Measurements from ENCODE around the gene MAP2K7.
A peak's percentile ranks its signal among the peaks of the same experiment; 100 is the strongest.
"Not testable (repeated sequence)": the region's sequence is repeated elsewhere in the genome, so short reads cannot be mapped to it uniquely, and the experiment has no call there.

Gene MAP2K7

GRCh38 chr19:7913652-7914051, 10.0 kb downstream of the MAP2K7 start:
- no peak for DNase-seq (ENCODE audit: insufficient read length)
- TF ChIP-seq TAF1 (IDR thresholded peaks at IDR 0.05; ENCODE audit: borderline replicate concordance, low read depth, low read length) = no peak
- TF ChIP-seq POLR2A (IDR thresholded peaks at IDR 0.05; ENCODE audit: low read depth, low read length) = no peak
- TF ChIP-seq POLR2AphosphoS5 (IDR thresholded peaks at IDR 0.05; ENCODE audit: low read depth, low read length) = peak; percentile 13; the same call in 1 of the 2 replicates
- no peak for FAIRE-seq

GRCh38 chr19:7914099-7914498, 10.4 kb downstream of the MAP2K7 start:
- FAIRE-seq (no peak), DNase-seq (ENCODE audit: insufficient read length) (no peak)
- TF ChIP-seq POLR2A (IDR thresholded peaks at IDR 0.05; ENCODE audit: low read depth, low read length) (no peak), POLR2AphosphoS5 (IDR thresholded peaks at IDR 0.05; ENCODE audit: low read depth, low read length) (0 out of 2 replicates have a peak, but pooled peaks have one; percentile 6), TAF1 (IDR thresholded peaks at IDR 0.05; ENCODE audit: borderline replicate concordance, low read depth, low read length) (no peak)

GRCh38 chr19:7914598-7915045, 10.9 kb downstream of the MAP2K7 start, which contains the start of gene TGFBR3L:
Gene TGFBR3L (plus strand): TSS chr19:7914830.
- FAIRE-seq (no peak), DNase-seq (ENCODE audit: insufficient read length) (no peak)
- TF ChIP-seq POLR2A (IDR thresholded peaks at IDR 0.05; ENCODE audit: low read depth, low read length) (peak; percentile 20; the same call in 1 of the 2 replicates), TAF1 (IDR thresholded peaks at IDR 0.05; ENCODE audit: borderline replicate concordance, low read depth, low read length) (no peak)

GRCh38 chr19:7915250-7916102, 11.8 kb downstream of the MAP2K7 start:
- TF ChIP-seq POLR2A (IDR thresholded peaks at IDR 0.05; ENCODE audit: low read depth, low read length) (no peak), POLR2AphosphoS5 (IDR thresholded peaks at IDR 0.05; ENCODE audit: low read depth, low read length) (no peak), TAF1 (IDR thresholded peaks at IDR 0.05; ENCODE audit: borderline replicate concordance, low read depth, low read length) (no peak)
- FAIRE-seq = no peak
- no peak for DNase-seq (ENCODE audit: insufficient read length)

GRCh38 chr19:7916103-7916954, 12.7 kb downstream of the MAP2K7 start:
- DNase-seq (ENCODE audit: insufficient read length) (no peak), FAIRE-seq (no peak)
- TF ChIP-seq POLR2AphosphoS5 (IDR thresholded peaks at IDR 0.05; ENCODE audit: low read depth, low read length) (no peak), TAF1 (IDR thresholded peaks at IDR 0.05; ENCODE audit: borderline replicate concordance, low read depth, low read length) (no peak), POLR2A (IDR thresholded peaks at IDR 0.05; ENCODE audit: low read depth, low read length) (no peak)

- FAIRE-seq (no peak), DNase-seq (ENCODE audit: insufficient read length) (no peak)
- TF ChIP-seq POLR2AphosphoS5 (IDR thresholded peaks at IDR 0.05; ENCODE audit: low read depth, low read length) = no peak
- no peak for TF ChIP-seq TAF1 (IDR thresholded peaks at IDR 0.05; ENCODE audit: borderline replicate concordance, low read depth, low read length)
- TF ChIP-seq POLR2A (IDR thresholded peaks at IDR 0.05; ENCODE audit: low read depth, low read length) = no peak
Measured at GRCh38 chr19:7916955-7917266, 13.2 kb downstream of the MAP2K7 start.

- DNase-seq (ENCODE audit: insufficient read length) (peak; percentile 74), FAIRE-seq (no peak)
Measured at GRCh38 chr19:7917267-7918061, 13.8 kb downstream of the MAP2K7 start.

GRCh38 chr19:7918062-7918614, 14.5 kb downstream of the MAP2K7 start:
- FAIRE-seq; DNase-seq (ENCODE audit: insufficient read length): not testable (repeated sequence)

More at GRCh38 chr19:7917267-7918061, 13.8 kb downstream of the MAP2K7 start:
- TF ChIP-seq POLR2A (IDR thresholded peaks at IDR 0.05; ENCODE audit: low read depth, low read length) = no peak
- no peak for TF ChIP-seq TAF1 (IDR thresholded peaks at IDR 0.05; ENCODE audit: borderline replicate concordance, low read depth, low read length)
- TF ChIP-seq POLR2AphosphoS5 (IDR thresholded peaks at IDR 0.05; ENCODE audit: low read depth, low read length) = no peak

GRCh38 chr19:7918615-7919421, 15.1 kb downstream of the MAP2K7 start:
- DNase-seq (ENCODE audit: insufficient read length) (no peak), FAIRE-seq (no peak)
- no peak for TF ChIP-seq POLR2A (IDR thresholded peaks at IDR 0.05; ENCODE audit: low read depth, low read length)
- TF ChIP-seq POLR2AphosphoS5 (IDR thresholded peaks at IDR 0.05; ENCODE audit: low read depth, low read length) = no peak
- TF ChIP-seq TAF1 (IDR thresholded peaks at IDR 0.05; ENCODE audit: borderline replicate concordance, low read depth, low read length) = no peak
